RWPE1 (cell line): Measurements from ENCODE around the gene ZC3H12A.

Experiments
- CTCF ChIA-PET: fragments of 350-600 bp; sonication (Branson Sonifier 250); formaldehyde crosslinking; extraction: SDS; loops from one replicate; lab custom pipeline; 2021; lab: Yijun Ruan, JAX
- POLR2A ChIA-PET: fragments of 400-600 bp; formaldehyde crosslinking; extraction: SDS; loops from one replicate; lab custom pipeline; 2020; ENCODE audit warnings: antibody characterized with exemption; ENCODE audit not compliant: low non-redundant PET; lab: Yijun Ruan, JAX
- DNase-seq: peaks from one replicate; pipeline ENCODE4 v3.0.0; 2012; ENCODE audit warnings: low spot score
- H3K27ac ChIP-seq: fragments of 450-650 bp; 2 replicates; pipeline ENCODE4 v1.5.1; 2017
- CTCF ChIP-seq: fragments of 450-650 bp; conservative IDR thresholded peaks from 2 replicates; pipeline ENCODE4 v1.5.1; 2017; ENCODE audit warnings: low read depth, mild to moderate bottlenecking

The ZC3H12A gene

DNA sequence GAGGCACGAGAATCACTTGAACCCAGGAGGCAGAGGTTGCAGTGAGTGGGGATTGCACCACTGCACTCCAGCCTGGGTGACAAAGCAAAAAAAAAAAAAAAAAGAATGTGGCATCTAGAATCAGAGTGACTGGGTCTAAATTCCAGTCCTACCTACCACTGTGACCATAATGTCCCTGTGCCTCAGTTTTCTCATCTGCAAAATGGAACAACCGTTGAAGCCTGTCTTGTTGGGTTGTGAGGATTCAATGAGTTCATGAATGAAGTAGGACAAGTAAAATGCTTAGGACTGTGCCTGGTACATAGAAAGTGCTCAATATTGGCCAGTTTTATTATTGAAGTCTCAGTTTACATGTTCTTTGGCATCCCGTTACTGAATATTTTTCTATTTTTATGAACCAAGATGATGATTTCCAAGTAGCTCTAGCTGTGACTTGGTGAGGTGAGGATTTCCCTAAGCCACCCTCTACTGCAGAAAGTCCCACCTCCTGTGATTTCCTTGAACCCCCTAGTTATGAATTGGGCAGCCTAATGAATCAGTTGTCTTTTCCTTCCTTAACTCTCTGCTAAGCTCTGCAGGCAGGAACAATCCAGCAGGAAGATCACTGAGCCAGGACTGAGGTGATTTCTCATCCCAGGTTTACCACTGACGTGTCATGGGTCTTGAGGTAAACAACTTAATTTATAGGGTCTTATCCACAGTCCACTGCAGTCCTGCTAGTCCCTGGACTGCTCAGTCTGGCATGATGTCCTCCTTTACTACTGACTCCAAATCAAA, 59.1 kb downstream of the ZC3H12A start:
- POLR2A ChIA-PET, result no interaction called here
- H3K27ac ChIP-seq, result no peak overlapping the region
- DNase-seq, result no peak
- no peak for TF ChIP-seq CTCF
- CTCF ChIA-PET, result no interaction called here
